PC-9 (cell line): ENCODE data around the gene SDE2. TPM values are rescaled to one million over a fixed set of nuclear protein-coding genes. Genes with fewer than 3 reads are reported as not detected.
"Not testable (repeated sequence)": the region's sequence is repeated elsewhere in the genome, so short reads cannot be mapped to it uniquely, and the experiment has no call there.

Experiments used
- BruUV-seq: library from RNA; stranded (reverse); fragments of 400-500 nt; replicated peaks from 2 replicates; lab custom pipeline; 2021; lab: Mats Ljungman, UMichigan
- CTCF ChIA-PET: fragments of 300-600 bp; sonication (Branson Sonifier 250); formaldehyde crosslinking; loops from one replicate; lab custom pipeline; 2022; ENCODE audit warnings: antibody characterized with exemption; lab: Charles Lee
- POLR2A ChIA-PET: fragments of 300-600 bp; sonication (Branson Sonifier 250); formaldehyde crosslinking; loops from one replicate; lab custom pipeline; 2022; ENCODE audit warnings: antibody characterized with exemption; ENCODE audit not compliant: unreplicated experiment; lab: Charles Lee
- DNase-seq, 2 experiments: peaks; one replicate each; pipeline versions ENCODE4 v3.0.0 to v3.0.0-alpha.2; 2015 to 2022; ENCODE audit warnings: mixed read lengths in 1 of 2
- H2AFZ ChIP-seq: fragments of 200-600 bp; sonication (generic); 2 replicates; pipeline ENCODE4 v1.8.1; 2017; ENCODE audit warnings: antibody characterized with exemption
- H3F3A ChIP-seq: fragments of 200-600 bp; sonication (generic); 2 replicates; pipeline ENCODE4 v1.8.1; 2017; ENCODE audit warnings: antibody characterized with exemption, mild to moderate bottlenecking, low read depth; ENCODE audit not compliant: insufficient read depth
- H3K27ac ChIP-seq: fragments of 200-600 bp; sonication (generic); 2 replicates; pipeline ENCODE4 v1.6.1; 2016; ENCODE audit warnings: mixed run types
- H3K27me3 ChIP-seq: fragments of 200-600 bp; sonication (generic); 2 replicates; pipeline ENCODE4 v1.6.1; 2016; ENCODE audit warnings: low read depth, mixed run types; ENCODE audit not compliant: insufficient read depth
- H3K36me3 ChIP-seq: fragments of 200-600 bp; sonication (generic); 2 replicates; pipeline ENCODE4 v1.6.1; 2016; ENCODE audit warnings: low read depth, mixed run types
- H3K4me1 ChIP-seq: fragments of 200-600 bp; sonication (generic); replicated peaks from 2 replicates; pipeline ENCODE4 v1.6.1; 2016; ENCODE audit warnings: mixed run types; ENCODE audit not compliant: insufficient read depth
- H3K4me2 ChIP-seq: fragments of 200-600 bp; sonication (generic); 2 replicates; pipeline ENCODE4 v1.6.1; 2017; ENCODE audit warnings: mixed run types
- H3K4me3 ChIP-seq: fragments of 200-600 bp; sonication (generic); 2 replicates; pipeline ENCODE4 v1.6.1; 2016; ENCODE audit warnings: mixed run types
- H3K79me2 ChIP-seq: fragments of 200-600 bp; sonication (generic); 2 replicates; pipeline ENCODE4 v1.6.1; 2017; ENCODE audit warnings: low read depth, mixed run types
- H3K9me2 ChIP-seq: fragments of 200-600 bp; sonication (generic); 2 replicates; pipeline ENCODE4 v1.8.1; 2017; ENCODE audit warnings: mild to moderate bottlenecking; ENCODE audit not compliant: insufficient read depth
- H3K9me3 ChIP-seq: fragments of 200-600 bp; sonication (generic); 2 replicates; pipeline ENCODE4 v1.8.1; 2016; ENCODE audit warnings: low read depth; ENCODE audit not compliant: insufficient read depth
- H4K20me1 ChIP-seq: fragments of 200-600 bp; sonication (generic); 2 replicates; pipeline ENCODE4 v1.8.1; 2017; ENCODE audit not compliant: insufficient read depth
- CTCF ChIP-seq: fragments of 200-600 bp; sonication (generic); conservative IDR thresholded peaks from 2 replicates; pipeline ENCODE4 v1.6.1; 2017; ENCODE audit warnings: mixed run types, antibody characterized with exemption, mild to moderate bottlenecking, moderate library complexity
- EZH2 ChIP-seq: fragments of 200-600 bp; sonication (generic); IDR thresholded peaks from 2 replicates; pipeline ENCODE4 v1.8.0; 2017; ENCODE audit warnings: antibody characterized with exemption, low read depth
- intact Hi-C: fragments of 100-400 bp; cut with micrococcal nuclease; formaldehyde crosslinking; loops from one replicate; pipeline ENCODE4 v1.10.0; 2022; ENCODE audit not compliant: unreplicated experiment
- total RNA-seq: library from RNA; stranded (reverse); gene quantifications from 2 replicates; pipeline ENCODE4 v1.2.3, GENCODE V29; 2021

SDE2 gene
- total RNA-seq, 1 experiment from 2014 or later, result 17.3 TPM

DNA sequence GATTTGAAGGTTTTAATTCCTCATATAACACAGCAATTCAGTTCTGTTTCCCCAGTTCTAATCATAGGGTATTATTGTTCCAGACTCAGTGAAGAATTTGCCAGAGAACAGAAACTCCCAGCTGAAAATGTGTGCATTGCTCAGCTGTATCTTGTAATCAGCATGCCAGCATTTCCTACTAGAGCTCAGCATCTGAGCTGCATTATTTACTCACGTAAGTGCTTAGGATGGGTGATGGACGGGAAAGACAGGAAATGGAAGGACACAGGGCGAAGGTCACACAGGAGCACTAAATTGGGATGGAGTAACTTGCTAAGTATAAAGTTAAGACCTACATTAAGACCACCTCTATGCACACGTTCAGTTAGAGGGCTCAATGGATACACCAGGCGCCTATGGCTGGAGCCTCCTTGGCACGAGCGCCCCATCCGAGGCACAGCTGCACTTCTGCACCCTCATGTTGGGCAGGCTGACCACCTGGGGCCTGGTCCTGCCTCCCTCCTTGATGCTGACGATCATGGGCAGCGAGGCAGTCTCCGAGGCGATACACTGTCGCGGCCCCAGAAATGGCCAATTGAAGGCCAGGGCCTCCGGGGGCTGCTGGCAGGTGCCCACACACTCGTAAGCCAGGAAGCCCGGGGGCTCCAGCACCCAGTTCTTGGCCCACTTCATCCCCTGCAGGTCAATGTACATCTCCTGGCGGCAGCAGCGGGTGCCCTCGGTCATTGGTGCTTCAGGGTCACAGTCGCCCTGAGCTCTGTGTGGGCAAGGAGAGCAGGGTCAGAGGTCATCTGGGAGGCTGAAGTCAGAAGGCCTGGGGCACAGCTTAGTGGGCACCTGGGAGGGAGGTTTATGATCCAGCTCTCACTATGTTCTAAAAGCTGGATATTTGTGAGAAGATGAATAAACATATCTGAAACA lies 61.8 kb downstream of the SDE2 start:
- H3K4me1 ChIP-seq, result peaks cover 5% of the 10 kb centered on the region
- ChIA-PET POLR2A (interaction anchor here (0.6 to 0.7 kb wide), 2 partner anchors 43 to 341 kb away, joined by 3 read pairs; no protein-coding TSS in a partner anchor), CTCF (no interaction called here)
- no peaks in the 10 kb centered on the region for H3K27me3 ChIP-seq
- H2AFZ ChIP-seq, result no peak overlapping the region
- DNase-seq, result no peak
- H3K27ac ChIP-seq, result no peak overlapping the region
- no TSS peak for BruUV-seq
- H3K79me2 ChIP-seq, result no peaks in the 10 kb centered on the region
- H3F3A ChIP-seq, result 0 out of 2 replicates have a peak, but pooled peaks cover 8% of the 10 kb centered on the region
- TF ChIP-seq EZH2 (no peak), CTCF (no peak)
- H3K36me3 ChIP-seq, result no peaks in the 10 kb centered on the region
- intact Hi-C loops, result no loop called here
- H3K4me3 ChIP-seq, result no peak overlapping the region
- H3K9me3 ChIP-seq, result no peaks in the 10 kb centered on the region
- H4K20me1 ChIP-seq, result no peaks in the 10 kb centered on the region
- H3K9me2 ChIP-seq, result no peaks in the 10 kb centered on the region
- H3K4me2 ChIP-seq, result no peak overlapping the region

- H3K4me1 ChIP-seq, result peaks cover 5% of the 10 kb centered on the region
- no TSS peak for BruUV-seq
- TF ChIP-seq CTCF, result no peak
- no peak for TF ChIP-seq EZH2
- H3K4me2 ChIP-seq, result 0 out of 2 replicates have a peak overlapping the region, but pooled peaks have one; percentile 5
- intact Hi-C loops, result no loop called here
- no peak overlapping the region for H3K4me3 ChIP-seq
- ChIA-PET CTCF (interaction anchor here (0.6 kb wide), 1 partner anchor 13 kb away, joined by 4 read pairs; no protein-coding TSS in a partner anchor), POLR2A (interaction anchor here (0.6 to 0.7 kb wide), 2 partner anchors 44 to 340 kb away, joined by 3 read pairs; no protein-coding TSS in a partner anchor)
- H3F3A ChIP-seq, result 0 out of 2 replicates have a peak, but pooled peaks cover 8% of the 10 kb centered on the region
- H3K36me3 ChIP-seq, result no peaks in the 10 kb centered on the region
- no peaks in the 10 kb centered on the region for H3K9me2 ChIP-seq
- no peaks in the 10 kb centered on the region for H3K27me3 ChIP-seq
- H4K20me1 ChIP-seq, result no peaks in the 10 kb centered on the region
- no peaks in the 10 kb centered on the region for H3K79me2 ChIP-seq
- H3K9me3 ChIP-seq, result no peaks in the 10 kb centered on the region
- no peak overlapping the region for H3K27ac ChIP-seq
- no peak for DNase-seq
- H2AFZ ChIP-seq, result no peak overlapping the region
Measured at GRCh38 chr1:225936523-225936922, 62.6 kb downstream of the SDE2 start.

DNA sequence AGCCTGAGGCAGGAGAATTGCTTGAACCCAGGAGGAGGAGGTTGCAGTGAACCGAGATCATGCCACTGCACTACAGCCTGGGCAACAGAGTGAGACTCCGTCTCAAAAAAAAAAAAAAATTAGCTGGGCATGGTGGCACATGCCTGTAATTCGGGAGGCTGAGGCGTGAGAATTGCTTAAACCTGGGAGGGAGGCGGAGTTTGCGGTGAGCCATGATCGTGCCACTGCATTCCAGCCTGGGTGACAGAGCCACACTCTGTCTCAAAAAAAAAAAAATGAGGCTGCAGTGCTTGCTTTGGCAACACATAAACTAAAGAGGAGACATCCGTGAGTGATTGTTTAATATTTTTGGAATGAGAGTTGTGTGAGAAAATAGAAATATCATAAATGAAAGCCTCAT lies 63.1 kb downstream of the SDE2 start:
- intact Hi-C loops, H3K4me1 ChIP-seq, BruUV-seq, H3K27me3 ChIP-seq, H3K4me3 ChIP-seq, H3K27ac ChIP-seq, H3K9me2 ChIP-seq, H2AFZ ChIP-seq, H3K36me3 ChIP-seq, H3F3A ChIP-seq, H3K79me2 ChIP-seq, H3K9me3 ChIP-seq, H4K20me1 ChIP-seq: not testable (repeated sequence)
- H3K4me2 ChIP-seq, result 0 out of 2 replicates have a peak overlapping the region, but pooled peaks have one; percentile 5
- ChIA-PET CTCF (interaction anchor here (0.6 kb wide), 1 partner anchor 13 kb away, joined by 4 read pairs; no protein-coding TSS in a partner anchor), POLR2A (interaction anchor here (0.6 kb wide), 1 partner anchor 477 kb away, joined by 4 read pairs; no protein-coding TSS in a partner anchor)
- peak; percentile 77 to 89 for DNase-seq
